Caki2 (cell line): ENCODE data around the gene ZNF554. TPM values are rescaled to one million over a fixed set of nuclear protein-coding genes. Genes with fewer than 3 reads are reported as not detected.
A peak's percentile ranks its signal among the peaks of the same experiment; 100 is the strongest.

Source experiments
- DNase-seq: peaks from one replicate; pipeline ENCODE4 v3.0.0-alpha.2; 2015; ENCODE audit warnings: low read depth
- in situ Hi-C: cut with HindIII; loops from 2 replicates; pipeline ENCODE4 v1.10.0; 2016; ENCODE audit warnings: low sequenced_read_pairs, low pct_unique_long_range_greater_than_20kb, mixed read lengths
- total RNA-seq: library from RNA; depleted of rRNA; stranded (reverse); fragments of >200 nt; shearing (Covaris generic); gene quantifications from 2 replicates; pipeline ENCODE4 v1.2.3, GENCODE V29; 2014; ENCODE audit warnings: low replicate concordance; rRNA removed

Gene ZNF554
- 0.41 and 3.2 TPM in 2 replicates for total RNA-seq

DNA sequence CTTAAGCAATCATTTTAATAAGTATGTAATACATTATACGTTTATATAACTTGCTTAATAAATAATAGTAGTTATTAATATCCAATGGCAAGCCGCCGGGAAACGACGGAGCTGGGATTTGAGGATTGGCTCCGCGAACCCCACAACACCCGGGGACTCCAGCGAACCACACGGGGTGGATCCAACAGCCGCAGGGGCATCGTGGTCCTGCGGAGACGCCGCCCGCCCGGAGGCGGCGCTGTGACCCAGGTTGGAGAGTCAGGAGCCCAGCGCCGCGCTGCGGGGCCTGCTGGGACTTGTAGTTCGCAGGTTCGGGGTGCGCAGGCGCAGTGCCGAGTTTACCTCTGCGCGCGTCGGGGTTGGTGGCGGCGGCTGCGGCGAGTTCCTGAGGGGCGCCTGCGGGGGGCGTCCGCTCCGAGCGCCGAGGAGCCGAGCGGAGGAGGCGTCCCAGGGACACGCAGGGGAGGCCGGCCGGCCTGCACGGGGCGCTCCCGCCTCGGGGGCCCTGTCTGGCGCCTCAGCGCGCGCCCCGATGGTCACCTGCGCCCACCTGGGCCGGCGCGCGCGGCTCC lies at the start of gene ZNF554:
Gene ZNF554, plus strand, starts transcription at position 329 of the 572 bp plus-strand sequence. Its CDS starts 204 bp downstream, at position 533.
- in situ Hi-C loops: no loop called here
- peak; percentile 74 for DNase-seq

DNA sequence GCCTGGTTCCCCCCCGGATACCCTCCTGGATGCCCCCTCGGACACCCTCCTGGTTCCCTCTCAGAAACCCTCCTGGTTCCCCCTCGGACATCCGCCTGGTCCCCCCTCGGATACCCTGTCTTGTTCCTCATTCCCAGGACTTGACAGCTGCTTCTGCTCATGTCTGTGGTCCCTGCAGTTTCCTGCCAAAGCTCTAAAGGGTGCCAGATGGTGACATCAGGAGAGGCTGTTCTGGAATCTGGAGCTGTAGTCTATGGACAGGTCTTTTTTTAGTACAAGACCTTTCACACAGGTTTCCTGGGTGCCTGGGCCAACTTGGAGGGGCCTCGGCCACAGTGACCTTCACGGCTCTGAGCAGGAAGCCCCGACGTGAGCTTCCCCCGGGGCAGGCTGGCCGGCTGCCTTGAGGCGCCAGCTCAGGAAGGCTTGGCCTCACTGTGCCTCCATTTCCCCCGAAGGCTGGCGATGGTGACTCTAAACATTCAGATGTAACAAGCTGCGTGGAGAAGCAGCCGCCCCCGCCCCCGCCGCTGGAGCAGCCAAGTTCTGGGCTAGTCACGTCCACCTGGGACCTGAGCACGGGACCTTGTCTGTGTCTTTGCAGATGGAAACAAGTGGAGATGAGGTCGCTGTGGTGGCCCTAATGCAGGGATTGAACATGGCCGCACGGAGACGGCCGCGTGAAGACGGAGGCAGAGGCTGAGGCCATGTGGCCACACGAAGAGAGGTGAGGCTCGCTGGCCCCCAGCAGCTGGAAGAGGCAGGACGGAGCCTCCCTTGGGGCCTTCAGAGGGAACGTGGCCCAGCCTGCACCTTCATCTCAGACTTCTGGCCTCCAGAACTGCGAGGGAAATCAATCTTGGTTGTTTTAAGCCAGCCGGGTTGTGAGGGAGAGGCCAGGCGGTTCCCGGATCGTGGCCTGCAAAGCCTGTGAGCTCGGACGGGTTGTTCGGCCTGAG lies 49.3 kb upstream of the ZNF554 start:
- in situ Hi-C loops: no loop called here
- DNase-seq: no peak

DNA sequence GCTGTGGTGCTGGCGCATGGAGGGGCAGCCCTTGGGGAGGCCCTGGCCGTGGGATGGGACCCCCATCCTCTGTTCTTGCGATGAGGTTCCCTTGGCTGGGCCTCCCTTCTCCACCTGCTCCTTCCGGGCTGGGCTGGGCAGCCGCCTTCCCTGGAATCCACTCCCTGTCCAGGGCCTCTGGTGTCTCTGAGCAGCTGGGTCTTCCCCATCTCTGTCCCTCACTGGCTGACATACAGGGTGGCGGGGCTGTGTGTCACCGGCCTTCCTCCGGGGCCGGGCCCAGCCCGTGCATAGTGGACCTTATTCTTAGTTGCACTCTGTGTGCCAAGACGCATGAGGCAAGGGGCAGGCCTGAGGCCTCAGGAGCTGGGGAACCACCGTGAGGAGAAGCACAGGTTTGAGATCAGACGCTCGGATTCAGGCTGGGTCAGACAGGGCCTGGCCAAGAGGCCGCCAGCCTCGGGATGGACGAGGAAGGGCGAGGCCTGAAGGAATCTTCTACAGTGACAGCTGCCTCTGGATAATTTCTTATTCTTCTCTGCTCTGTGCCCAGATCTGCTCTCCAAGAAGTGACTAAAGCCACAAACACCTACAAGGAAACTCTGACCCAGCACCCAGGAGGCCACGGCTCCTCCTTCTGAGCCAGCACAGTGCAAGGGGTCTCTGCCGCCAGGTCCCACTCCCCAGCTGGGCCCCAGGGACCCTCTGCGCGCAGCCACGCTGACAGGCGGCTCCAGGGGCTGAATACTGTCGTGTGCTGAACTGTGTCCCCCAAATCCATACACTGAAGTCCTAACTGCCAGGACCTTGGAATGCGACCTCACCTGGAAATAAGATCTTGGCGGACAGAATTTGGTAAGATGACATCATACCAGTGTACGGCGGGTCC lies 47.6 kb upstream of the ZNF554 start:
- no peak for DNase-seq
- in situ Hi-C loops: no loop called here

DNA sequence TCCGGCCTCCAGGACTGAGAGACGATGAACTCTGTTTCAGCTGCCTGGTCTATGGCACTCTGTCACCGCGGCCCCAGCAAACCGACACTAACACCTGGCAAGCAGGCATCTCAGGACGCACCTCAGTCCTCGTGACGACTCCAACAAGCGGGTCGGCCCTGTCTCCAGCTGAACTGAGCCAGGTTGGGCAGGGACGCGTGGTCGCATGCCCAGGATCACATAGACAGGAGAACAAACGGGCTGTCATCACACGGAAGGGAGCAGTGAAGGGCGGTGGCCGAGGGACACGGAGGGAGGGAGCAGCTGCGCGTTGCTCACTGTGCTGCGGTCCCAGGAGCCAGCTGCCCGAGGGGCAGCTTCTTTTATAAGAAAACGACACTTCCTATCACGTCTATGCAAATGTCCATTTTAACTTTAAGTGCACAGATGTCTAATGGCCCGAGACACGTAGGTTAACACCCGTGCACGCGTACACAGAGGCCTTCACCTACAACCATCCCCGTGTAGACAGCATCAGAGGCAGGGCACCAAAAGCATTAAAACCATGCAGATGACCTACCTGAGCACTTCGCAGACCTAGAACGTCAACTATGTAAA lies 45.5 kb upstream of the ZNF554 start:
- DNase-seq: no peak
- in situ Hi-C loops: no loop called here

DNA sequence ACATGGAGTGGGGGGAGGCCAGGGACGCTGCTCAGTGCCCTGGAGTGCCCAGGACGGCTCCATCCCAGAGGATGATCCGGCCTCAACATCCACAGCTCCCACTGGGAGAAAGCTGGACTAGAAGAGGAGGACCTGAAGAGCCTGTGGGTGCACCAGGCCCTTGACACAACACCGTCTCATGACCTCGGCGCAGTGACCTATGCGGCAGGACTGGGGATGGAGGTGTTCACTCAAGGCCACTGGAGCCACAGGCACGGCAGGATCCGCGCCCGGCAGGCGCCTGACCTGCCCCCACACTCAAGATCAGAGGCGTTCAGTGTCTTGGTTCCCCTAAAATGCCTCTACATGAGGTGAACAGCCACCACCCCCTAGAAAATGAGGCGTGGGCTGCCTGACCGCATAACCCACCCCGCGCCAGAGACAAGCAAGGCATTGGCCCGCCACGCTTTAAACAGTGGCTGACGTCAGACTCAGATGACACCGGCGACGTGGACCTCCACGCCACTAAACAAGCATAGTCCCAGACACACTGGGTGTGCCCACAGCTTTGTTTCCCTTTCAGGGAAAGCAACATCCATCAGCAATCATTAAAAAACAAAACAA lies 44.6 kb upstream of the ZNF554 start:
- in situ Hi-C loops: no loop called here
- no peak for DNase-seq

DNA sequence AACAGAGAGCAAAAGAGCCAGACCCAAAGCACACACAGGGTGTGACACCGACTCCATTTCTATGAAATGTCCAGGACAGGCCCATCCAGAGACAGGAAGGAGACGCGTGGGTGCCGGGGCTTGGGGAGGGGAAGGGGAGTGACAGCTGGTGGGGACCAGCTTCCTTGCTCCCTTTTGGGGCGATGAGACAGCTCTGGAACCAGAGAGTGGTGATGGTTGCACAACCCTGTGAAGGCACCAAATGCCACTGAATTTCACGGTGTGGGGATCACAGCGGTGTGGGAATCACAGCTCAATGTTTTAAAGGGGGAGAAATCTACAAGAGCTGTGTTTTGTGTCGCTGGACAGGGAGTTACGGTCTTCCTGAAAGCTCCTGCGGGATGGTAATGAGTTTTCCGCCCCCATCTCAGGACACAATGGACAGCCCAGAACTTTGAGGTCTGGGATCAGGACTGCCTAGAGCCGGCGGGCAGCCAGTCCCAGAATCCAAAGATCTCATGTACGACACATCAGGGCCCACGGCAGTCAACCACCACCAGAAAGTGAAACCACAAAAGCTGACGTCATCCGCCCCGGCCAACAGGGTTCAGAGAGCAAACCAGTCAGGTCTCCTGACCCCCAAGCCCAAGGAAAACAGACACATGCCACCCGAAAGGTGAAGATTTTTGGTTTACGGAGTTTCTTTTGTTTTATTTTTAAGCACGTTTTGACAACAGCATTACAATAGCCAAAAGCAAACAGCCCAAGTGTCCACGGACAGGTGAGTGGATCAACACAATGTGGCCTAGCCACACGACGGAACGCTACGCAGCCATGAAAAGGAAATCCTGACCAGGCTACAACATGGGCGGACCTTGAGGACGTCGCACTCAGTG lies 43.9 kb upstream of the ZNF554 start:
- DNase-seq: no peak

DNA sequence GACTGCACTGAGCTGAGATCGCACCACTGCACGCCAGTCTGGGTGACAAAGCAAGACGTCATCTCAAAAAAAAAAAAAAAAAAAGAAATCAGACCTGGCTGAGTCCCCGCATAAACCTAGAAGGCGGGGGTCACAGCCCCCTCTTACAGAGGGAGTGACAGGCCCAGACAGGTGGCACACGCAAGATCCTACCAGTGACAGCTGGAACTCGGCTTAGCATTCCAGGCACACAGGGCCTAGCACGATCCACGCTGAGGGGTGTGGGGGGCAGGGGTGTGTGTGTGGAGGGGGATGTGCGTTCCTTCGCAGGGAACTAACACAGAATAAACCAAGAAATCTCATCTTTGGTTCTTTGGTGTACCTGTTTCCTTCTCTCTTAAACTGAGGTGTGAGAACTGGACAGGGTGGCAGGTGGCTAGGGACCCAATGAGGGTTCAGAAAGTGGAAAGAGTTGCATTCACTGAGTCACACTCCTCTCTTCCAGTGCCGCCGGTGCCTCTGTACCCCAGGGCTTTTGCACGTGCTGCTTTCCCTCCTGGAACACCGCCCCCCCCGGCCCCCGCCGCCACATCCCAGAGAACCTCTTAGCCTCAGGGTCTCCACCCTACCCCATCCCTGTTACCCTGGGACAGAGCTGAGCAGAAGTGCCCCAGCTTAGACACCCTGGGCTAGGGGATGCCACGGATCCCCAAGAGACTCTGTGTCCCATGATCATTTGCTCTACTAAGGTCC lies 41.5 kb upstream of the ZNF554 start:
- in situ Hi-C loops: no loop called here
- DNase-seq: no peak

More for the DNA sequence above, 43.9 kb upstream of the ZNF554 start:
- in situ Hi-C loops: no loop called here

DNA sequence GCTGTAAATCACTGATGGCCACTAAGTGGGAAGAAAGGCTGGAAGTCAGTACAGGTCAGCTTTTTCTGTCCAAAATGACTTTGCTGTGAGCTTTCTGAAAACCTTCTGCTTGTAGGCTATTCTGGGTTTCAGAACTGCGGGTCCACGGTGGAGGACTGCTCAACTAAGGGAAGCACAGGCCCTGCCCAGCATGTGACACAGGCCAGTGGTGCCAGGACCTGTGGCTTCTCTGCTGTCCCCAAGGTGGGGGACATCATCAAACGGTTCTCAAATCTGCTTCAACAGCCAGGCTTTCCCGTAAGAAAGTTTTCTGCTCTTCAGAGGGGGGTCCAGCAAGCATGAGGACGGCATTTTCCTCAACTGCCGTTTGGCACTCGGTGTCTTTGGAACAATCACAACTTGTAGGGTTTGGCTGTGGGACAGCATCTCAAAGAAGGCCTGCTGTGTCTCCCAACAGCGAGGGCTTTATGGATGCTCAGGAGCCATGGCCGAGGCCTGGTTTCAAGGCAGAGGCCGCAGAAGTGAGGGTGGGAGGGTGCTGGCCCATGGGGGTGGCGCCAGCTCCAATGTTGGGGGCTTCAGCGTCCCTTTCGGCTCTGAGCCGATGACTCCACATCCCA lies 40.4 kb upstream of the ZNF554 start:
- in situ Hi-C loops: no loop called here
- no peak for DNase-seq

DNA sequence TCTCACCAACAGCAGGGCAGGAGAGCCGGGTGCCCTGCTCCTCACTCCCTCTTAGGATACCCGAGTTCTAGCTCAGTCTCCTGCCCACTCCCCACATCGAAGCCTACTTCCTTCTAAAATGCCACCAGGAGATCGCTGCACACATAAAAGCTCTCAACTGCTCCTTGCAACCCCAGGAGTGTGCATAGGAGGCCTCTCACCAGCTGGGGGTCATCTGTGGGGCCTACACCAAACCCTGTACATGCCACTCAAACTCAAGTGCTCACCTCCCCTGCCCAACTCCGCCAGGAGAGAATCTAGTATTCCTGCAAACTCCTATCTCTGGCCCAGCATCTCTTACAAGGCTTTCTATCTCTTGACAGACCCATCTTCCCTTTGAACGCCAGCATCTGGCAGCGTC lies 39.4 kb upstream of the ZNF554 start:
- in situ Hi-C loops: no loop called here
- DNase-seq: no peak

DNA sequence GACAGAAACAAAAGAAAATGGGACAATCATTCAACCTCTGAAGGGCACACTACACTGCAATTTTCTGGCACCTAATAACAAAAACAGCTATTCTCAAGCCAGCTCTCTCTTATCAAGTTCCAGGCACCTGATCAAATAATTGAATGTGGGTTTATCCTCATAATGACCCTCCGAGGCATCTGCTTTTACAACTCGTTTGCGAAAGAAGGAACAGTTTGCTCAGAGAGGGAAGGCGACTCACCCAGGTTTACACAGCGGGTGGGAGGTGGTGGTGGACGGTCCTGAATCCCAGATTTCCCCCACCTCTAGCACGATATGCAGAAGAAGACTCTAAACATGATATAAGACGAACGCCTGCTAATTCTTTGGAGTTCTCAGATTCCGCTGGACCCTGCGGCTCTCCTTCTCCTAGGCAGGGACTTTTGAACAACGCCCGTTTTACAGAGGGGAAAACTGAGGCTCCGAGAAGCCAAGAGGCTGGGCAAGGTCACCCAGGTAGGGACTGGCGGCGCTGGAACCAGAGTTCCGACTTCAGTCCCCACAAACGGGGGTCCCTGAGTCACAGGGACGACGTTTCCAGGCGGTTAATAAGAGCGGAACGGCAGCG lies 37.2 kb upstream of the ZNF554 start:
- DNase-seq: no peak
- in situ Hi-C loops: no loop called here

DNA sequence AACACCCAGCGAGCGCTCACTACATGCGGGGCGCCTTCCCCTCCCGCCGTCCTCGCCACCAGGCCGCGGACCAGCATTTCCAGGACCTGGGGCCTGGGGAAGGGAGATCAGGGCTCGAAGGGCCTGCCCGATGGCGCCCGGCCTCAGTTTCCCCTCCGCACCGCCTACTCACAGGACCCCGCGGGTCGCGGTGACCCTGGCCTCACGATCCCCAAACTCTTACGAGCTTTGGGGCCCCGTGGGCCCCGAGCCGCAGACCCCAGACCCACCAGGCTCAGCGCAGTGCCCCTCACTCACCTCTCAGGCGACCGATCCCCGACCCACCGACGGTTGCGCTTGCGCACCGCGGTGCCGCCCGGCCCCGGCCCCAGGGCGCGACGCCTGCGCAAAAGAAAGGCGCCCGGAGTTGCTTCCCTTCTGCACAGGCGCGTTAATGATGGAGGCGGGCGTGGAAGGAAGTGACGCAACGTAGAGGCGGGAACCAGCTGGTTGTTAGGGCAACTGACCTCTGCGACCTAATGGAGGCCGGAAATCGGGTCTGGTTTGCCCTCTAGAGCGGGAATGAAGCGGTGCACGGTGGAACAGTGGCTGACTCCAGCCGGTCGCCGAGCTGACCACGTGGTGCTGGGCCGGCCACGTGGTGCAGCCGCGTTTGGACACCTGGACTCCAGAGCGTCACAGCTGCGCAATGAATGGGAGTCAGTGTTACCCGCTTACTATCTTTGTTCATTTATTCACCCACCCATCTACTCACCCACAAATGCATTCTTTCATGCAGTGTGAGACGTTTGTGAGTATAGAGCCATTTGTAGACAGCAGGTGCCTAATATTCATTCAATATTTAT lies 36.5 kb upstream of the ZNF554 start, which contains the start of gene SGTA:
Gene SGTA, minus strand, starts transcription at position 338 of the 845 bp plus-strand sequence. CDS start 14,205 bp downstream, outside the sequence.
- peak; percentile 97 for DNase-seq
- in situ Hi-C loops: no loop called here

DNA sequence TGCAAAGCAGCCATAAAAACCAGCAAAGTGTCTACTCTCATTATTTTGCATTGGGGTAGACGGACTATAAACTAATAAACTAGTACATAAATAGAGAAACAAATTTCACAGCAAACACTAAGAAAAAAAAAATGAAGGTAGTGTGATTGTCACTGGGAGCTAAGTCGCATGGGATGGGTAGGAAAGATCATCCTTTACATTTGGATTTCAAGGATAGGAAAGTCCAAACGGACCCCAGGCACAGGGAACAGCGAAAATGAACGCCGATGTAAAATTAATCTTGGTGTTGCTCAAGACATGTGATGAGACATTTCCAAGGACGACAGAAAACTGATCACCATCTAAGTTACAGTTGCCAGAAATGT lies 35.9 kb upstream of the ZNF554 start:
- DNase-seq: no peak
- in situ Hi-C loops: no loop called here

DNA sequence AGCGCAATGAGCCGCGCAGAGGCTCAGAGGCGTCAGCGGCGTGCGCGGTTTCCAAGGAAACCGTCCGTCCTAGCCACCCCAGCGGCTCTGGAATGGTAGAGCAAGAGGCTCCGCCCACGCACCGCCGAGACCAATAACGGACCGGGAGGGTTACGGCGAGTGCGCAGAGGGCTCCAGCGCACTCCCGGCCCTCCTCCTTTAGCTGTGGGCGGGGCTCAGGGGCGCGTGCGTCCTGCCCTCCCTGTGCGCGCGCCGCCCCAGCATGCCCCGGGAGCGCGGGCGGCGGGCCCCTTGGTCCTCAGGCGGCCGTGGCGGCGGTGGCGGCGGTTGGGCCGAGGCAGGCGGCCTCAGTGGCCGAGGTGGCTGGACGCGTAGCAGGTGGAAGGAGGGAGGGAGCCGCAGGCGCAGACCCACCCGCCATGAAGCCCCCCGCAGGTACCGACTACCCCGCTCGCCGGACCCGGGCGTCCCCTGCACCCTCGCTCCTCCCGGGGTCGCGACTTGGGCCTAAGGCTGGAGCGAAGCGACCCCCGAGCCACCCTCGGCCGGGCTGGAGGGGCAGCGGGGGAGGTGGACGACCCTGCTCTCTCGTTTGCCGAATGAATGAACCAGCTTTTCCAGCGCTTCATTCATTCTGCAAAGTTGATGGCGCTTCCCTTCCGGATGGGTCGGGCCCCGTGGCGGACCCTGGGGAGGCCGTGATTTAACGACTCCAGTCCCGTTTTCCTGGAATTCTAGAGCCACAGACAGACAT lies 34.2 kb upstream of the ZNF554 start, which contains the start of gene THOP1:
Gene THOP1, plus strand, starts transcription at position 260 of the 754 bp plus-strand sequence. Its CDS starts 160 bp downstream, at position 420.
- peak; percentile 94 for DNase-seq
- in situ Hi-C loops: no loop called here

DNA sequence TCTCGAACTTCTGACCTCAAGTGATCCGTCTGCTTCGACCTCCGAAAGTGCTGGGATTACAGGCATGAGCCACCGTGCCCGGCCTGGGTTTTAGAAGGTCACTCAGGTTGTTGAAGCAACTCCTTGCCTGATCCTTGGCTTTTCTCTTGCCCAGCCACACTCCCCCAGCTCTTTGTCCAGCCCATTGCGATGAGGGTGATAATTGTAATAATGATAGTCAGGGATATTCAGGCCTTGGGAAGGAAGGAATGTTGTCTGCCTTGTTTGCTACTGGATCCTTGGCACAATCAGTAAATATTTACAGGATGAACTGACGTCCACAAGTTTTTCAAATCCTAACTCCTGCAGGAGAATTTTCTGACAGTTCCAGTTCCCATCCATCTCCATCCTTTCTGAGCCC lies 32.6 kb upstream of the ZNF554 start:
- in situ Hi-C loops: no loop called here
- DNase-seq: no peak
